Left renal cortex interstitium (tissue), 4 donors: Measurements from ENCODE around the gene UBR7. TPM values are rescaled to one million over a fixed set of nuclear protein-coding genes. Genes with fewer than 3 reads are reported as not detected.

Source experiments
- DNase-seq, 4 donors: peaks; one replicate each; pipeline ENCODE4 v3.0.0-alpha.2; 2013; ENCODE audit warnings: low read depth in 4 of 4, low spot score in 2 of 4, missing footprints in 1 of 4
- polyA plus RNA-seq, 4 donors: library from polyadenylated mRNA; unstranded; fragments of 120-200 nt; gene quantifications; one replicate each; pipeline ENCODE4 v1.2.1, GENCODE V29; 2013; ENCODE audit not compliant: insufficient read length in 4 of 4

UBR7 gene
- polyA plus RNA-seq, 4 donors, result 35.4 to 43.1 (median 36.6) TPM

DNA sequence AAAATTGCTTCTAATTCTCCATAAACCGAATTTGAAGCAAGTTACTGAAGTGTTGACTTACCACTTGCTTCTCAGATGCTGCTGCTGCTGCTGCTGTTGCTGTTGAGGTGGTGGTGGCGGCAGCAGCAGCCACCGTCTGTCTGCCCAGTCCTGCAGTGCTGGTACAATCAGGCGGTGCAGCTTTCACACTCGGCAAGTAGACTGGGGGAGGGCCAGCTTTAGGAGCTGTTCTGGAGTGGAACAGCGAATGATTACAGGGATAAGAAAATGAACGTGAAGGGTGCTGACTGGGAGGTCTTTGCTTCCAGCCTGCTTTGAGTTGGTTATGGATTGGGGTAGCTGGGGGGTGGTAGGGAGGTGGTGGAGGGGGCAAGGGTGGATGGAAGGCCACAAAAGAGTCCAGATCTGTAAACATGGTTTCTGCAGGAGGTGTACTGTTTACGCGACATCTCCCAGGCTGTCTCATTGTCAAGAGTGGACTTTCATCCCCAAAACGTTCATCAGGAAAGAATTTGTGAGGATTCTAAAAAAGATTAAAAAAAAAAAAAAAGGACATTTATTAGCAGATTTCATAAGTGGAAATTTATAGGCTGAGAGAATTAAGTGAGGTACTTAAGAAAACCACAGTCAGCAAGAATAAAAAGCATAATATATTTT lies 38.8 kb downstream of the UBR7 start:
- no peak for DNase-seq

DNA sequence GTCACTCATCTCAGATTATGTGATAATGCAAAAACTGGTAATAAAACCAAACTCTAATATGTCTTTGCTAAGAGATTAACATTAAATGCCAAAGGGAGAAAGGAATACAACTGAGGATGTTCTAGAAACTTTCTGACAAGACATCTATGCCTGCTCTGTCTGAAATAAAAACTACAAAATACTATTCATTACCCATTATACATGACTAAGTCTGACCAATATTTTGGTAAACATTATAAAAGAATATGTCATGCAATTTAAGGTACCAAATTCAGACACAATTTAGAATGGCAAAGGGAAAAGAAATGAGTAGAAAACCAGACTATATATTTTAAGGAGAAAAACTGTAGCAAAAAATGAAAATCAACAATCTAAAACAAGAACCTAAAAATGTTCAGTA lies 39.5 kb downstream of the UBR7 start:
- no peak for DNase-seq

DNA sequence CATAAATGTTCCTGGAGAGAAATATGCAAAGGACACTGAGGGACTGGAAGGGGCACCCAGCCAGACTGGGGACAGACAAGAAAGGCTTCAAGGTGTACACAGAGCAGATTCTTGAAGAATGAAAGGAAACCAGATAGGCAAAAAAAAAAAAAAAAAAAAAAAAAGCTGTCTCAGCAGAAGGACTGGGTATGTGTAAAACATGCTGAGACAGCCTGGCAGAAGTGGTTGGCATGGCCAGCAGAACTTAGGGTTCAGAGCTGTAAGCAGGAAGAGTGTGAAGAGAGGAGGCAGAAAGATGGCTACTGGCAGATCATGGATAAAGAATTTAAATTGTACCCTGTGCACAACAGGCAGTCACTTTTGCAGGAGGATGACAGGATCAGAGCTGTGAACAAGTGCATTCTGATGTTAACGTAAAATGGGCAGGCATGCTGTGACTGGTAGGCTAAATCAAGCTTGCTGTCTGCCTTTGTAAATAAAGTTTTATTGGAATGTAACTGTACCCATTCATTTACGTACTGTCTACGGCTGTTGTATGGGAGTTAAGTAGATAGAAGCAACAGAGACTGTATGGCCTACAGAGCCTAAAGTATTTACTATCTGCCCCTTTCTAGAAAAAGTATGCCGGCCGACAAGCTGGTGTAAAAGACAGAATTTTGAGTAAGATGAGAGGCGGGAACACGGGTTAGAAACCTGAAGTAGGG lies 42.2 kb downstream of the UBR7 start:
- DNase-seq, result no peak

DNA sequence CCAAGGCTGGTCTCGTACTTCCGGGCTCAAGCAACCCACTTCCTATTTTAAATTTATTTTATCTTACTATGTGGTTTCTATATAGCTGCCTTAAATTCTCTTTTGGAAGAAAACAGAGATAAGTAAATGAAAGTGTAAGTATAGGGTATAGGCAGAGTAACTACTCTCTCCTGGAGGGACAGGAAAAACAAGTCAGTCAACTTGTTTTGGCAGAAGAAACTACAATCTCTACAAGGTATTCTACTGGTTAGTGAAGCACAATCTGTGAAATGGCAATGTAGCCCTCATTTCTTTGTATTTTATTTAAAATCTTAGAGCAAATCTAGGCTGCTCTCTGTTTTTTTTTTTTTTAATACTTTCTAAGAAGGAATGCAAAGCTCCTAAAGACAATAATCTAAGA lies 55.4 kb downstream of the UBR7 start:
- no peak for DNase-seq

DNA sequence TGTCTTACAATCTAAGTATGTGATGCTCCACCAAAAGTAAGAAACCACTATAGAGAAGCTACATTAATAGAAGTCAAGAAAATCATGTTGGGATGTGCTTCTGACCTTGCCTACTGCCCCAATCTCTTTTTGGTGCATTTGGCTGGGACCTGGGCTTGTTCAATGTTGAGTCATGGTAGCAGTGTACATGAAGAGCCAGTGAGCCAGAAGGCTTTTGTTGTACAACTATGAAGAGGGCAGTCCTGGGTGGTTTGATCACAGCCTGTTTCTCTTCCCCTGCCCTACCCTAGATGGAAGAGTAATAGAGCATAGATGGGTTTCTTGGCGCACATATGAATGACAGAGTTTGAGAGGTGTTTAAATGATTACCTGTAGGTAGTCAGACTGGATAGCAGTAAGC lies 56.4 kb downstream of the UBR7 start:
- DNase-seq, result no peak

DNA sequence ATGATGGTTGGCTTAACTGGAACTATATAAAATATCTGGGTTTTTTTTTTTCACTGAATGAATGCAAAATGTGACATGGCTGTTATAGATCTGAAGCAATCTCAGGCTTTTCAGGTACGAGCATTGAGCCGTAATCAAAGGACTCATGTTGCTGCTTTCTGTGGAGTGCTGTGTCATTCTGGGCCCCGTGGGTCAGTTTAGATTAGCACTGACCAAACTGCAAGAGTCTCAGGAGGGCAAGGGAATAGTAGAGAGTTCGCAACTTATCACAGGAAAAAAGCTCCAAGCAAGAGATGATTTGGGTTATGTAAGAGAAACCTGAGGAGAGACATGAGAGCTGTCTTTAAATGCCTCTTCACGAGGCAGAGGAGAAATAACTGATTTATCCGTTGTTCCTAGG lies 59.1 kb downstream of the UBR7 start:
- DNase-seq, result no peak

DNA sequence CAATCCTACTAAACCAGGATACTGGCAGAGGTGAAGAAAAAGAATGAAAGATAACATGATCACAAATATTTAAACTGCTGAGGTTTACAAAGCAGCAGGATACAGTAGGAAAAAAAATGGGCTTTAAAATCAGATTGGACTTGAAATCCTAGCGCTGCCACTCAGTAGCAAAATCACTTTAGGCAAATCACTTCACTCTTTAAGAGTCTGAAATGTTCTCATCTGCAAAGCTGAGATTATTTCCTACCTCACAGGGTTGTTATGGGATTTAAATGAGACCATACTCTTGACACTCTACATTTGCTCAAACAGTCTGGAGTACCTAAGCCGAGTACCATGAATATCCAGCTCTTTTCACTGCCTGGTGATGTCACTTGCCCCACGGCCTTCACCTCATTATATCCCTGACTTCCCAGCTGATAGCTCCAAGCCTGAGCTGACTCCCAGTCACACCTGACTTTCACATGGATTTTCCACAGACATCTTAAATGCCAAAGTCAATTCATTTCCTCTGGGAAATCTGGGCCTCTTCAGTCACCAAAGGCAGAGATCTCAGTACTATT lies 60.2 kb downstream of the UBR7 start:
- no peak for DNase-seq

DNA sequence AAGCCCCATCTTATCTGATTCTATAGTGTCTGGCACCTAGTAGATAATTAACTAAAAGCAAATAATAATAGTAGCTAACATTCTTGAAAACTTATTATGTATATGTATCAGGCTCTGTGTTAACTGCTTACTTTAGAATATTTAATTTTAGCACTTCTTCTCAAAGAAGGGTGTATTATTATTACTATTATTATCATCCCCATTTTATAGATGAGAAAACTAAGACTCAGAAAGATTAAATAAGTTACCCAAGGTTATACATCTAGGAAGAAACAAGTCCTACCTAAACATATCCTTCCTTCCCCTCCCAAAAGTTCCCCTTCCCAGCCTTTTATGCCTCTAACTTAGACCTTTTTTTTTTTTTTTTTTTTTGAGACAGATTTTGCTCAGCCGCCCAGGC lies 61.4 kb downstream of the UBR7 start:
- DNase-seq, result no peak

DNA sequence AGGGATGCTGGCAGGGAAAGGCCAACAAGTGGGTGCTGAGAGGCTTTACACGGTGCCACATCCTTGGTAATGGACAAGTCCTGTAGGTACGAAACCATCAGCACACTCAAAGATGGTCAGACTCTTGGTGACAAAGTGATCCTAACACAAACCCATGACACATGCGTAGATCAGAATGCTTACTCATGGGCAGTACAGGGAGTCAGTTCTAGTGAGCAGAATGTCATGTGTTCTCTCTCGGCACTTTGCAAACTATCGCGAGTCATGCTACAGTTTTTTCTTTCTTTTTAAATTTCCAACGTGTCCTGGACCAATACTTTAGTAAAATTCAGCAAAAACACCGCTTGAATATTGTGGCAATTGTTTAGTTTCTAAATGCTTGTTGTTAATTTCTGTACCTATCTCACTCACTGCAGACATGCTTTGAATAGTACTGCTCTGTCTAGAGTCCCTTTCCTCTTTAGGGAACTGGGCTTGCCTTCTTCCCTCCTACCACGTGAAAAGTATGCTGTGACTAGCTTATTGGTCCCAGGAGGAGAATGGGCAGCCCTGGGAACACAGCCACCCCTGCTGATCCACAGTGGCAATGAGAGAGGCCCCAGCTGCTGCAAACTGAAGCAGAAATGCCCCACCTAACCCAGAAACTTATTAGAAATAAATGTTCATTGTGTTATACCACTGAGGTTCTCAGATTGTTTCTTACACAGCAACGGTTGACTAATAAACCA lies 62.4 kb downstream of the UBR7 start:
- no peak for DNase-seq

DNA sequence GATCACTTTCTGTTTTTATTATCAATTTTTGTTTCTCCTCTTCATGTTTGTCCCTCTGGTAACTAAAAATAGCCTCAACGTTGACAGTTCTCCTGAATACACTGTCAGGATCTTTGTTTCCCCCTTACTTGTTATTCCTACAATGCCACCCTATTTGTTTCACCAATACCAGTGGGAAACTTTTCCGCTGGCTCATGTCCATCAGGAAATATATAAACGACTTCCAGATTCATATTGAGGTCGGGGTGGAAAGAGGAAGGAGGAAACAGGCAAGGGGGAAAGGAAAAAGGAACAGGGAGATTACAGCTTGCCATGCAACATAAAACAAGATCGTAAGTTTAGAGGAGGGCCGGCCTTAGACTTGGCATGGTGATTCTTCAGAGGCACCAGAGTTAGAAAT lies 64.1 kb downstream of the UBR7 start:
- DNase-seq, result no peak

DNA sequence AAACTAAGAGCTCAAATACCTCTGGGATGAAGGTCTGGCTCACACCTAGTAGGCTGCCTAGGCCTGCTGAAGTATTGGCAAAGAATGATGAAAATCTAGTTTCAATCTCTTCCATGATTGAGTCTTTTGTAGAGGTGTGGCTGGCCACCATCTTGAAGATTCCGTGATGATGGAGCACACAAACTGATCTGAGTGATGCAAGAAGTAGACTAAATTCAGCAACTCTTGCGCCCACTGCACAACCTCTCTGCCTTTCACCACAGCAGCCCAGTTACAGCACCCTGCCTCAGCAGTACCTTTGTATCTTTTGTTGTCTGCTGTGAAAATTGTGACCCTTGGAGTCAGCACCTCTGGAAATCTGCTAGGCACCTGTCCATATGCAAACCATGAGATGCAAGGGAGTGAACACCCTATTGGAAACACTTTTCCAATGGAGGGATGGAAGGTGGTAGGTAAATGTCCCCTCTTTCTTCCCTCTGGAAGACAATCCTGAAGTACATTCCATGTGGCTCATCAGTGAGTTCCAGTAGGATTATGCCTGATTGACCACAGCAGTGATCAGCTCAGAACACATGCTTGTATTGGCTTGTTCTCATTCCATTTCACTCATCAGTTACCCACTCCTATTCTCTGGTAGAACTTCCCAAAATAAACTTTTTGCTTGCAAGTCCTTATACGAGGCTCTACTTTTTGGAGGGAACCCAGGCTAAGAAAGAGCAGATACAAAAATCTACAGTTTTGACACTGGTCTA lies 67.2 kb downstream of the UBR7 start:
- no peak for DNase-seq

DNA sequence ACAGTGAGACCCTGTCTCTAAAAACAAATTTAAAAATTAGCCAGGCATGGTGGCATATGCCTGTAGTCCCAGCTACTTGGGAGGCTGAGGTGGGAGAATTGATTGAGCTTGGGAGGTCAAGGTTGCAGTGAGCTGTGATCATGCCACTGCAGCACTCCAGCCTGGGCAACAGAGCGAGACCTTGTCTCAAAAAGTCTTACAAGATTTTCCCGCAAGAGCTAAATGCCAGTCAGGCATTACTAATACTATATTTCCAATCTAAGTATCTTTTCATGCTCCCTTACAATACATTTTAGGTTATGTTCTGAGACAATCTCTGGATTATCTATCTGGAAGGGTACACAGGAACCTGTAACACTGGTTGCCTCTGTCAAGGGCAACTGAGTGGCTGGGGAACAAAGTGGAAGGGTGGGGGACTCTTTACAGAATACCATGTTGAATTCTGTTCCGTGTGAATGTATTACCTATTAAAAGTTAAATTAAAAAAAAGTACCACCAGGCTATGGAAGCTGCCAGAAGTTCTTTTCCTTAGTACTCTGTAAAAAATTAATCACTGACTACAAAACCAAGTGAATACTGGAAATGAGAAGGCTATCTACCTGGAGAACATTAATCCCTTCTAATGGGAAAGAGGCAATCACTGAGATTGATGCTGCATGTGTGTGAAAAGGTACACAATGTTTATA lies 69.1 kb downstream of the UBR7 start:
- no peak for DNase-seq

Other genes with a start within 250 kb of the UBR7 start
- 10 to 100 TPM; 26.9 to 36.1 (median 34.2) TPM for gene ITPK1, start 91.3 kb upstream of the UBR7 start, polyA plus RNA-seq
- gene MOAP1, start 22.4 kb upstream of the UBR7 start, polyA plus RNA-seq, result 10 to 100 TPM; 37.2 to 46.0 (median 43.7) TPM
- 10 to 100 TPM; 34.2 to 42.5 (median 39.4) TPM for gene LYSET, start 21.9 kb upstream of the UBR7 start, polyA plus RNA-seq
- 10 to 100 TPM; 17.5 to 20.9 (median 19.6) TPM for gene GON7, start 191 bp upstream of the UBR7 start, polyA plus RNA-seq
- gene BTBD7, start 125.8 kb downstream of the UBR7 start, polyA plus RNA-seq, result 10 to 100 TPM; 42.6 to 59.2 (median 49.0) TPM
- gene COX8C, start 139.9 kb downstream of the UBR7 start, polyA plus RNA-seq, result 1 to 10 TPM in 1 of 4 donors, under 1 TPM in 3; 0.33 to 1.3 (median 0.42) TPM
- gene UNC79, start 223.7 kb downstream of the UBR7 start, polyA plus RNA-seq, result 1 to 10 TPM in 2 of 4 donors, under 1 TPM in 2; 0.75 to 1.5 (median 1.1) TPM